Progenitor cell of endocrine pancreas (in vitro differentiated cells): Measurements from ENCODE around the gene TGFBR1. TPM values are rescaled to one million over a fixed set of nuclear protein-coding genes. Genes with fewer than 3 reads are reported as not detected.

Experiments used
- DNase-seq: peaks from one replicate; pipeline ENCODE4 v3.0.0; 2021; ENCODE audit warnings: low spot score; ENCODE audit not compliant: unreplicated experiment
- H3K27ac Mint-ChIP-seq: 2 replicates; pipeline ENCODE4 v1.8.0; 2021; ENCODE audit warnings: mild to moderate bottlenecking, moderate library complexity, mixed read lengths
- H3K27me3 Mint-ChIP-seq: 2 replicates; pipeline ENCODE4 v1.8.0; 2021; ENCODE audit warnings: mixed read lengths
- H3K36me3 Mint-ChIP-seq: 2 replicates; pipeline ENCODE4 v1.8.0; 2022; ENCODE audit warnings: mixed read lengths; ENCODE audit not compliant: insufficient read depth
- H3K4me1 Mint-ChIP-seq: 2 replicates; pipeline ENCODE4 v1.8.0; 2021; ENCODE audit warnings: low read depth, mixed read lengths
- H3K4me3 Mint-ChIP-seq: 2 replicates; pipeline ENCODE4 v1.8.0; 2021; ENCODE audit warnings: low read depth, mild to moderate bottlenecking, moderate library complexity, mixed read lengths
- H3K9me3 Mint-ChIP-seq: 2 replicates; pipeline ENCODE4 v1.8.0; 2021; ENCODE audit warnings: low read depth, mixed read lengths
- total RNA-seq: library from RNA; stranded (reverse); gene quantifications from 2 replicates; pipeline ENCODE4 v1.2.1, GENCODE V29; 2021
- TF ChIP-seq, protein P1 (sequence below): fragments of 200-600 bp; sonication (generic); IDR thresholded peaks from one replicate; pipeline ENCODE4 v1.5.0; 2021; ENCODE audit warnings: antibody characterized with exemption, mild to moderate bottlenecking; ENCODE audit not compliant: unreplicated experiment

The TGFBR1 gene
- total RNA-seq, 1 donor from 2014 or later: 93.8 TPM

DNA sequence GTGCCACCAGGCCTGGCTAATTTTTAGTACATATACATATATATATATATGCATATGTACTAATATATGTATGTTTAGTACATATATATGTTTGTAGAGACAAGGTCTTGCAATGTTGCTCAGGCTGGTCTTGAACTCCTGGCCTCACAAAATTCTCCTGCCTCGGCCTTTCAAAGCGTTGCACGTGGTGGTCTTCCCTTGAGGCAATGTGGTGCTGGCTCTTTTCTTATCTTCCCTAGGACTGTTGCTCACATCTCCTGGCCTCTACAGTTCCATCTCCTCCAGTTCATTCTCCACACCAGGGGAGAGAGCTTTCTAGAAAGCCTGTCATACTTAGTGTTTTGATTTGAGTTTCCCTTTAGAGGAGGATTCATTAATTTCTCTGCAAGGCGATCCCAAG is 28.9 kb upstream of the TGFBR1 start:
- H3K4me3 Mint-ChIP-seq: no peak overlapping the region

DNA sequence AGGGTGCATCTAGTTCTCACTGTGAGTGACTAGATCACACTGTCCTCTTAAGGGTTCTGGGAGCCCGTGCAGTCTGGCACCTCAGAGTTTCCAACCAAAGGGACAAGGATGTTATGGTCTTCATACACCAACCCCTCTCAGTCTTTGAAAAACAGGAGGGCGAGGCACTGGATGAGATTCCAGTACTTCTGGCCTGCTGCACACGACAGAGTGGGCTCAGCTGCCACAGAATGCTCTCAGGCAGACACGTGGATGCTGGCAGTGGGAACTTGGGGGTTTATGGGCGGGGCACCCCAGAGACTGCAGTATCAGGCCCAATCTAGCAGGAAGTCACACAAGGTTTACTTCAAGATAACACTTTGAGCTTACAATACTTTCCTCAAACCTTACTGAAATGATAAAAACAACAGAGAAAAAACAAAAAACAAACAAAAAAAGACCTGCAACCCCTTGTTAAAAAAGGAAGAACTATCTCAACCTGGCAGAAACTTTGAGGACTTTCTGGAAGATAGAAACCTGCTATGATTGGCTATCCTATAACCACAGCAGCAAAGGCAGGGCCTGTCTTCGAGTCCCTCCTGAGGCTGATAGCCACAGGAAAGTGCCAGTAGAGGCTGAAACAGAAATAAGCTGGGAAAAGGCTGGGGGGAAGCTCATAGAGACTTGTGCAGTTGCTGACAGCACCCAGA is 28.3 kb upstream of the TGFBR1 start:
- H3K27me3 Mint-ChIP-seq: peaks cover 9% of the 10 kb centered on the region
- TF ChIP-seq, protein P1, sequence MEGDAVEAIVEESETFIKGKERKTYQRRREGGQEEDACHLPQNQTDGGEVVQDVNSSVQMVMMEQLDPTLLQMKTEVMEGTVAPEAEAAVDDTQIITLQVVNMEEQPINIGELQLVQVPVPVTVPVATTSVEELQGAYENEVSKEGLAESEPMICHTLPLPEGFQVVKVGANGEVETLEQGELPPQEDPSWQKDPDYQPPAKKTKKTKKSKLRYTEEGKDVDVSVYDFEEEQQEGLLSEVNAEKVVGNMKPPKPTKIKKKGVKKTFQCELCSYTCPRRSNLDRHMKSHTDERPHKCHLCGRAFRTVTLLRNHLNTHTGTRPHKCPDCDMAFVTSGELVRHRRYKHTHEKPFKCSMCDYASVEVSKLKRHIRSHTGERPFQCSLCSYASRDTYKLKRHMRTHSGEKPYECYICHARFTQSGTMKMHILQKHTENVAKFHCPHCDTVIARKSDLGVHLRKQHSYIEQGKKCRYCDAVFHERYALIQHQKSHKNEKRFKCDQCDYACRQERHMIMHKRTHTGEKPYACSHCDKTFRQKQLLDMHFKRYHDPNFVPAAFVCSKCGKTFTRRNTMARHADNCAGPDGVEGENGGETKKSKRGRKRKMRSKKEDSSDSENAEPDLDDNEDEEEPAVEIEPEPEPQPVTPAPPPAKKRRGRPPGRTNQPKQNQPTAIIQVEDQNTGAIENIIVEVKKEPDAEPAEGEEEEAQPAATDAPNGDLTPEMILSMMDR: no peak
- no peak overlapping the region for H3K27ac Mint-ChIP-seq
- H3K9me3 Mint-ChIP-seq: no peaks in the 10 kb centered on the region
- DNase-seq: no peak
- no peak overlapping the region for H3K4me3 Mint-ChIP-seq
- H3K4me1 Mint-ChIP-seq: peaks cover 6% of the 10 kb centered on the region
- H3K36me3 Mint-ChIP-seq: no peaks in the 10 kb centered on the region

More for the DNA sequence above, 28.9 kb upstream of the TGFBR1 start:
- Mint-ChIP-seq H3K36me3 (no peaks in the 10 kb centered on the region), H3K27me3 (peaks cover 9% of the 10 kb centered on the region), H3K9me3 (no peaks in the 10 kb centered on the region), H3K27ac (no peak overlapping the region), H3K4me1 (peaks cover 6% of the 10 kb centered on the region)
- DNase-seq: no peak
- TF ChIP-seq, protein P1: no peak

DNA sequence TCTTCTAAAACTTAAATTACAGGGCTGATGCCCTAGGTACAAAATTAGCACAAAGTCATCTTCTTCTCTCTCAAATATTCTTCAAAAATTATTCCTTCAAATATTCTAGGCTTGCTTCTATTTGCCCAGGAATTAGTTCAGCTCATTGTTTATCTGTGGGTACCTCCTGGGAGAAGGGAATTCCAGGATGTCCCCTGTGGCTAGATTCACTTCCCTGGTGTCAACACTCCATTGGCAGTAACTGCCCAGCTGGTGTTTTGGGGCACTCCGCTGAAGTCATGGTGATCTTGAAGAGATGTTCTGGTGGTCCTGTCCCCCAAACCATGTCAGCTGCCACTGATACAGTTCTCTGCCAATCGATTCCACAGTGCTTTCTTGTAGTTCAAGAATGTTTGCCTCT is 26.2 kb upstream of the TGFBR1 start:
- no peak overlapping the region for H3K4me3 Mint-ChIP-seq
- TF ChIP-seq, protein P1: no peak
- H3K27me3 Mint-ChIP-seq: peaks cover 12% of the 10 kb centered on the region

DNA sequence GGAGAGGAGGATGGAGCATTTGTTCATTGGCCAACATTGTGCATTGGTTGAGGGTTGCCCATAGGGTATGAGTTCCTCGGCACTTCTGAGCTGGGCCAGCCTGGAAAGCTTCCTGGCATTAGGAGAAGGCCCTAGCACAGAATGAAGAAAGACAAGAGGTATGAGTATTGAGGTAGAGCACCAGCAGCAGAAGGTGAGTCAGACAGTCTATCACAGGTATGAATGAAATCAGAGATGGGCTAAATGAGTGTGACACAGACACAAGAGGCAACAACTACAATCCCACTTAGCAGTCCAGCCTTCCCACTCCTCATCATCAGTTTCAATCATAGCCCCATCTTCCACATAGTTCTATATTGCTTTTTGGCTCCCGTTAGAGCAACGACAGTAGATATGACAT is 25.4 kb upstream of the TGFBR1 start:
- H3K9me3 Mint-ChIP-seq: no peaks in the 10 kb centered on the region
- no peaks in the 10 kb centered on the region for H3K36me3 Mint-ChIP-seq
- TF ChIP-seq, protein P1: no peak
- H3K4me3 Mint-ChIP-seq: no peak overlapping the region
- H3K27ac Mint-ChIP-seq: no peak overlapping the region
- H3K27me3 Mint-ChIP-seq: peaks cover 12% of the 10 kb centered on the region
- no peak for DNase-seq
- H3K4me1 Mint-ChIP-seq: peaks cover 6% of the 10 kb centered on the region

More for the DNA sequence above, 26.2 kb upstream of the TGFBR1 start:
- Mint-ChIP-seq H3K36me3 (no peaks in the 10 kb centered on the region), H3K4me1 (peaks cover 6% of the 10 kb centered on the region), H3K9me3 (no peaks in the 10 kb centered on the region), H3K27ac (no peak overlapping the region)
- DNase-seq: no peak

DNA sequence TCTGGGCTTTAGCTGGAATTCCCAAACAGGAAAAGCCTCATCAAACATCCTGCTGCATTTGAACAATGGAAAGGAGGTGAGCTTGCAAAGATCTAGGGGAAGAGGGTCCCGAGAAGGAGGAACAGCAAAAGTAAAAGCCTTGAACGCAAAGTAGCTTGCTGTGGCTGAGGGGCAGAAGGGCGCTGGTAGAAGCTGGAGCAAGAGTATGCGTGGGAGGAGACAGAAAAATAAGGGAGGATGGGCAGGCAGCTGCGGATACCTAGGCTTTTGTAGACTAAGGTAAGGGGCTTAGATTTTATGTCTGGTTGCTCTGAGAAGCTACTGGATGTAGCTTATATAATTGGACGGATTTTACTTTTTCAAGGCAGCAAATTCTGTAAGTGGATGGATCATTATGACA is 21.9 kb upstream of the TGFBR1 start:
- Mint-ChIP-seq H3K4me1 (no peaks in the 10 kb centered on the region), H3K27me3 (peaks cover 12% of the 10 kb centered on the region)

More for the DNA sequence above, 21.9 kb upstream of the TGFBR1 start:
- DNase-seq: no peak
- Mint-ChIP-seq H3K27ac (no peak overlapping the region), H3K36me3 (no peaks in the 10 kb centered on the region), H3K9me3 (no peaks in the 10 kb centered on the region), H3K4me3 (no peak overlapping the region)
- TF ChIP-seq, protein P1: no peak
